Loucy (cell line): Measurements from ENCODE around the gene DPF3.

Experiments used
- CTCF ChIP-seq: fragments of 200-600 bp; sonication (generic); conservative IDR thresholded peaks from 2 replicates; pipeline ENCODE4 v1.5.1; 2014; ENCODE audit warnings: mild to moderate bottlenecking, antibody characterized with exemption, low read length
- EZH2phosphoT487 ChIP-seq: fragments of 200-600 bp; IDR thresholded peaks from 2 replicates; pipeline ENCODE4 v1.6.1; 2018; ENCODE audit warnings: antibody characterized with exemption, mild to moderate bottlenecking, moderate library complexity, borderline replicate concordance

- no peak for TF ChIP-seq CTCF
- TF ChIP-seq EZH2phosphoT487 = no peak
Measured at GRCh38 chr14:72906316-72906715, 12.4 kb upstream of the DPF3 start.
